ENCODE data around the gene PCGF1.

- TF ChIP-seq, protein P1, sequence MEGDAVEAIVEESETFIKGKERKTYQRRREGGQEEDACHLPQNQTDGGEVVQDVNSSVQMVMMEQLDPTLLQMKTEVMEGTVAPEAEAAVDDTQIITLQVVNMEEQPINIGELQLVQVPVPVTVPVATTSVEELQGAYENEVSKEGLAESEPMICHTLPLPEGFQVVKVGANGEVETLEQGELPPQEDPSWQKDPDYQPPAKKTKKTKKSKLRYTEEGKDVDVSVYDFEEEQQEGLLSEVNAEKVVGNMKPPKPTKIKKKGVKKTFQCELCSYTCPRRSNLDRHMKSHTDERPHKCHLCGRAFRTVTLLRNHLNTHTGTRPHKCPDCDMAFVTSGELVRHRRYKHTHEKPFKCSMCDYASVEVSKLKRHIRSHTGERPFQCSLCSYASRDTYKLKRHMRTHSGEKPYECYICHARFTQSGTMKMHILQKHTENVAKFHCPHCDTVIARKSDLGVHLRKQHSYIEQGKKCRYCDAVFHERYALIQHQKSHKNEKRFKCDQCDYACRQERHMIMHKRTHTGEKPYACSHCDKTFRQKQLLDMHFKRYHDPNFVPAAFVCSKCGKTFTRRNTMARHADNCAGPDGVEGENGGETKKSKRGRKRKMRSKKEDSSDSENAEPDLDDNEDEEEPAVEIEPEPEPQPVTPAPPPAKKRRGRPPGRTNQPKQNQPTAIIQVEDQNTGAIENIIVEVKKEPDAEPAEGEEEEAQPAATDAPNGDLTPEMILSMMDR (conservative IDR thresholded peaks at IDR 0.05; ENCODE audit: low read length), result no peak
- no peak for TF ChIP-seq EZH2phosphoT487 (IDR thresholded peaks at IDR 0.05; ENCODE audit: borderline replicate concordance, low read depth, low read length)
These were observed 2.9 kb downstream of the PCGF1 start for GRCh38 chr2:74504591-74504990.
